Astrocyte of the cerebellum (primary cell): ENCODE measurements around the gene HHATL.

Source experiments
- DNase-seq: peaks from one replicate; pipeline ENCODE4 v3.0.0-alpha.2; 2011; ENCODE audit warnings: low read depth
- H3K4me3 ChIP-seq: 2 replicates; pipeline ENCODE4 v1.5.1; 2011; ENCODE audit warnings: mild to moderate bottlenecking, low read depth, low read length, moderate library complexity
- CTCF ChIP-seq: IDR thresholded peaks from 2 replicates; pipeline ENCODE4 v1.5.1; 2012; ENCODE audit warnings: low read length, low read depth, moderate library complexity, mild to moderate bottlenecking; ENCODE audit errors: missing control alignments
- in situ Hi-C: cut with HindIII; loops from 2 replicates; pipeline ENCODE4 v1.10.0; 2017; ENCODE audit warnings: low sequenced_read_pairs

Gene HHATL

DNA sequence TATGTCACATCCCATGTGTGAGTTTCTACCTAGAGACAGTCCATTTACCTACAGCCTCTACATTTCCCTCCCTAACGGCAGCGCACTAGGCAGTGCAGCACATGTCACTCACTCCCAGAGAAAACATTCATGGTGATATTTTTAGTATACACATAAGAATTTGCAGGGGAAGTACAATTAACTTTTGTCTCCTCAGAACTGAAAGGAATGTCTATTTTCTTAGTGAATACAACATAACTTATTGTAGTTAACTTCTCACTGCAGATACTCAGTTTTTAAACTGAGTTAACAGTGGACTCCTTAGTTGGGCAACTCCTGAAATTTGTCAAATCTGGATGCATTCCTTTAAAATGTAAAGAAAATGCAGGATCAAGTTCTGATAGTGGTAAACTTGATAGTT is 53.6 kb downstream of the HHATL start:
- in situ Hi-C loops = no loop called here
- TF ChIP-seq CTCF = no peak
- H3K4me3 ChIP-seq = no peak overlapping the region
- no peak for DNase-seq

DNA sequence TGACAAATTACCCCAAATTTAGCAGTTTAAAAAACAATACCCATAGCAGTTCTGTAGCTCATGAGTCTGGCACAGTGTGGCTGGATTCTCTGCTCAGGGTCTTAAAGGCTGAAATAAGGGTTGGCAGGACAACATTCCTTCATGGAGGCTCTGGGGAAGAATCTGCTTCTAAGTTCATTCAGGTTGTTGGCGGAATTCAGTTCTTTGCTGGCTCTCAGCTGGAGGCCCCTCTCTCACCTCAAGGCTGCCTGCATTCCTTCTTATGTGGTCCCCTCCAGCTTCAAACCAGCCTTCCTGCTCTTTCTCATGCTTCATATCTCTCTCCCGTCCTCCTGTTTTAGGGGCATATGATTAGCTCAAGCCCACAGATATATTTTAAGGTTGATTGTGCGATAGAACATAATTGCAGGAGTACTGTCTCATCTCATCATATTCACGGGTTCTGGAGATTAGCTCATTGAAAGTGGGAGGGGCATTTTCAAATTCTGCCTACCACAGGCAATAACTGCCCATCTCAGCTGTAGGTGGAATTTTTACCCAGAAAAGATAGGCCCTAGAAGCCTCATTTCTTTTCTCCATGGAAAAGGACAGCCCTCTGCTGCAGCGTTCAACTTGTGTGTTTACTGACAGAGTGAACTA is 54.7 kb downstream of the HHATL start:
- in situ Hi-C loops = no loop called here
- no peak for DNase-seq
- H3K4me3 ChIP-seq = no peak overlapping the region
- TF ChIP-seq CTCF = no peak
